ENCODE measurements around the gene DUSP15.

DUSP15 gene

DNA sequence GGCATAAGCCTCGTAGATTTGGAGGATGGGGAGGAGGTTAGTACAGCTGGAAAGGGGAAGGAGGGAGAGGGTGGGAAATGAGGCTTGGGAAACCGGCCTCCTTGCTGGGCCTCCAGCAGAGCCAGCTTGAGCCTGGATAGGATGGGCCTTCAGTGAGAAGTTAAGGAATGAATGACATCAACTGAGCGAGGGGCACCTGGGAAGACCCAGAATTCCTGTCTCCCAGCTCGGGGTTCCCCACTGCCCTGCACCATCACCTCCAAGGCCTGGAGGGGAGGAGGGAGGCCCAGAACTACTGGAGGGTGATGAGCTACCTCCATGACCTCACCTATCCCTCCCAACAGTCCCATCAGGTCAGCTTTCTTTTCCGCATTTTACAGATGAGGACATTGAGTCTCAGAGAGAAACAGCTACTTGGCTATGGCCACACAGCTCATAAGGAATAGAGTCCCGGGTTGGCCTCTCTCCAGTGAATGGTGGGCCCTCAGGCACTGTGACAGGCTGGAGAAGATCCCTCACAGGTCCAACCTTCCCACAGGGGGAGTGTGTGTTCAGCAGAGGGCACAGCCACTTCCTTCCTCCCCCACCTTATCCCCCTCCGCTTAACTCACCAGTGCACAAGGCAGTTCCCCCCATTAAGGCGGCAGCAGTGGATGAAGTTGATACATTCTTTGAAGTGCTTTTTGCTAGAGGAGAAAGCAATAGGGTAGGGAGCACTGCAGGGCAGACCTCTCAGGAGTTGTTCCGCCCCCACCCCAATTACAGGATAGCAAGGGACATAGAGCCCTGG, 6.8 kb downstream of the DUSP15 start:
- H2AFZ ChIP-seq (ENCODE audit: low read depth, low read length), result no peak overlapping the region
- H3K79me2 ChIP-seq (ENCODE audit: low read length), result peaks cover 10% of the 10 kb centered on the region
- H3K27me3 ChIP-seq (ENCODE audit: low read depth, low read length), result peaks cover 20% of the 10 kb centered on the region
- H3K4me1 ChIP-seq (ENCODE audit: low read length), result peaks cover 46% of the 10 kb centered on the region
- TF ChIP-seq, protein P1, sequence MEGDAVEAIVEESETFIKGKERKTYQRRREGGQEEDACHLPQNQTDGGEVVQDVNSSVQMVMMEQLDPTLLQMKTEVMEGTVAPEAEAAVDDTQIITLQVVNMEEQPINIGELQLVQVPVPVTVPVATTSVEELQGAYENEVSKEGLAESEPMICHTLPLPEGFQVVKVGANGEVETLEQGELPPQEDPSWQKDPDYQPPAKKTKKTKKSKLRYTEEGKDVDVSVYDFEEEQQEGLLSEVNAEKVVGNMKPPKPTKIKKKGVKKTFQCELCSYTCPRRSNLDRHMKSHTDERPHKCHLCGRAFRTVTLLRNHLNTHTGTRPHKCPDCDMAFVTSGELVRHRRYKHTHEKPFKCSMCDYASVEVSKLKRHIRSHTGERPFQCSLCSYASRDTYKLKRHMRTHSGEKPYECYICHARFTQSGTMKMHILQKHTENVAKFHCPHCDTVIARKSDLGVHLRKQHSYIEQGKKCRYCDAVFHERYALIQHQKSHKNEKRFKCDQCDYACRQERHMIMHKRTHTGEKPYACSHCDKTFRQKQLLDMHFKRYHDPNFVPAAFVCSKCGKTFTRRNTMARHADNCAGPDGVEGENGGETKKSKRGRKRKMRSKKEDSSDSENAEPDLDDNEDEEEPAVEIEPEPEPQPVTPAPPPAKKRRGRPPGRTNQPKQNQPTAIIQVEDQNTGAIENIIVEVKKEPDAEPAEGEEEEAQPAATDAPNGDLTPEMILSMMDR (IDR thresholded peaks at IDR 0.05; ENCODE audit: low read depth, low read length), result no peak
- TF ChIP-seq EZH2phosphoT487 (IDR thresholded peaks at IDR 0.05; ENCODE audit: low read depth), result no peak
- H3K9ac ChIP-seq (ENCODE audit: low read length), result no peak overlapping the region
- no peak overlapping the region for H3K4me2 ChIP-seq (ENCODE audit: low read length)
- H3K9me3 ChIP-seq (ENCODE audit: insufficient read depth, low read length), result no peaks in the 10 kb centered on the region
- H3K27ac ChIP-seq (ENCODE audit: low read length), result no peak overlapping the region
- no peak overlapping the region for H3K4me3 ChIP-seq (ENCODE audit: low read length)
- H4K20me1 ChIP-seq (ENCODE audit: insufficient read depth, low read length), result peaks cover 5% of the 10 kb centered on the region; the same call in 1 of the 2 replicates
- H3K36me3 ChIP-seq (replicated peaks; ENCODE audit: low read depth, low read length), result peaks cover 49% of the 10 kb centered on the region

DNA sequence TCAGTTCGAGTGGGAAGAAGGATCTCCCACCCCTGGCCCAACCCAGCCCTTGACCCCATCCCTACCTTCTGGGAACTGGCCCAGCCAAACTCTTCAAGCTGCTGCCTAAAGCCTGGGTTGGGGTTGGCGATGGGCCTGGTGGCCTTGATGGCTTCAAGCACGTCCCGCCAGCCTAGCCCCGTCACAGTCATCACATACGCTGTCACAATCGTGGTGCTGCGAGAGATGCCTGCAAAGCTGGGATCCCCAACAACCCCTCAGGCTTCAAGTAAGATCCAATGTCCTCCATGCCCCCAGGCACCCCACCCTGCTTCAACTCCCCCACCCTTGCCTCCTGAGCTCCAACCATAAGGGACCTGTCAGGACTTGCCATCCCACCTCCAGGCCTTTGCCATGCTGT, 7.8 kb downstream of the DUSP15 start:
- Histone ChIP-seq H3K27me3 (ENCODE audit: low read depth, low read length) (peaks cover 24% of the 10 kb centered on the region), H3K4me3 (ENCODE audit: low read length) (no peak overlapping the region), H3K4me1 (ENCODE audit: low read length) (peaks cover 42% of the 10 kb centered on the region), H2AFZ (ENCODE audit: low read depth, low read length) (no peak overlapping the region), H3K9ac (ENCODE audit: low read length) (no peak overlapping the region), H3K27ac (ENCODE audit: low read length) (no peak overlapping the region), H3K4me2 (ENCODE audit: low read length) (no peak overlapping the region), H4K20me1 (ENCODE audit: insufficient read depth, low read length) (peaks cover 5% of the 10 kb centered on the region; the same call in 1 of the 2 replicates), H3K36me3 (replicated peaks; ENCODE audit: low read depth, low read length) (peaks cover 49% of the 10 kb centered on the region), H3K79me2 (ENCODE audit: low read length) (peaks cover 10% of the 10 kb centered on the region), H3K9me3 (ENCODE audit: insufficient read depth, low read length) (no peaks in the 10 kb centered on the region)
- TF ChIP-seq, protein P1 (IDR thresholded peaks at IDR 0.05; ENCODE audit: low read depth, low read length), result no peak
- TF ChIP-seq EZH2phosphoT487 (IDR thresholded peaks at IDR 0.05; ENCODE audit: low read depth), result no peak

DNA sequence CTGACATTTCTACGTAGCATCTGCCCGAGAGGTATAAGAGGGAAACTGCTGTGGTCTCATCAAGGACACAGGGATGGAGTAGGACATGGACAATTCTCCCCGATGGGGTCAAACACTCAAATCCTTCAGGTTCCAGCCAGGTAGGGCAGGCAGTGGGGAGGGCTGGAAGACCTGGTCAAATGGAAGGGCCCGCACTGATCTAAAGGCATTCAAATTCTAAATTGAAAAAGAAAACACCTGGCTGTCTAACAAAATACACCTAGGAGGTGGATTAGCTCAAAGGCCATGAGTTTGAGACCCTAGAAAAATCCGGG, 8.2 kb downstream of the DUSP15 start:
- Histone ChIP-seq H4K20me1 (ENCODE audit: insufficient read depth, low read length) (peaks cover 5% of the 10 kb centered on the region; the same call in 1 of the 2 replicates), H3K4me2 (ENCODE audit: low read length) (peak overlapping the region; percentile 98), H3K4me1 (ENCODE audit: low read length) (peaks cover 38% of the 10 kb centered on the region), H3K27me3 (ENCODE audit: low read depth, low read length) (peaks cover 25% of the 10 kb centered on the region), H3K36me3 (replicated peaks; ENCODE audit: low read depth, low read length) (peaks cover 46% of the 10 kb centered on the region), H3K79me2 (ENCODE audit: low read length) (peaks cover 7% of the 10 kb centered on the region), H3K4me3 (ENCODE audit: low read length) (peak overlapping the region; percentile 81; the same call in 1 of the 2 replicates), H3K9ac (ENCODE audit: low read length) (no peak overlapping the region), H2AFZ (ENCODE audit: low read depth, low read length) (no peak overlapping the region), H3K27ac (ENCODE audit: low read length) (no peak overlapping the region), H3K9me3 (ENCODE audit: insufficient read depth, low read length) (no peaks in the 10 kb centered on the region)
- TF ChIP-seq EZH2phosphoT487 (IDR thresholded peaks at IDR 0.05; ENCODE audit: low read depth), result no peak
- TF ChIP-seq, protein P1 (IDR thresholded peaks at IDR 0.05; ENCODE audit: low read depth, low read length), result no peak

DNA sequence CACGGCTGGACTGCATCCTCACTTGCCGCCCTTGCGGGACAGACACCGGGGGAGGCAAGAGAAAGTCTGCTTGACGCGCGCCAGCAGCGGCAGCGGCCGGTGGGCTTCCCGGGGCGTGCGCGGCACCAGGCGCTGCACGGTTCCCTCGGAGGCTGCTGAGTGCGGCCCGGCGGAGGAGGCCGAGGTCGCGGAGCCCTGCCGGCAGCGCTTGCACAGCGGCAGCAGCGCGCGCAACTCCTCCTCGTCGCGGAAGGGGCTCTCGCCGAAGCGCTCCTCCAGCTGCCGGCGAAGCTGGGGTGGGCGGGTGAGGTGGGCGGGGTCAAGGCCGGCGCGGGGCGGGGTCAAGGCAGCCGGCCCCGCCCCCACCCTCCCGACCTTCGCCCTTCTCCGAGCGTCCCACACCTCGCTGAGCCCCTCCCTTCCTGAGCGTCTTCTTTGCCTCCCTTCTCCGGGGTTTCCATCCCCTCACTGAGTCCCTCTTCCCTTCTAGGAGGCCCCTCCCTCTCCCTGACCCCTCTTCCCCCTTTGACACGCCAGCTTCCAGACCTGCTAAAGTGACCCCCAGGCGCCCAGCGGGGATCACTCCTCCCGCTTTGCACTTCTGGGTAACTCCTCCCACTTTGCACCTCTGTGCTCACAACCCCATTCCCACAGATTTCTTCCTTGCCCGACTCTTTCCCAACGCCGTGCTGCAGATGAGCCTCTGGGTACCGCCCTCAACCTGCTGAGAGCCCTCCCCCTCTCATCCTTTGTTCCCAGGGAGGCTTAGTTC, 8.8 kb downstream of the DUSP15 start:
- peaks cover 33% of the 10 kb centered on the region for H3K4me1 ChIP-seq (ENCODE audit: low read length)
- peak overlapping the region; percentile 81 for H3K4me3 ChIP-seq (ENCODE audit: low read length)
- peaks cover 30% of the 10 kb centered on the region for H3K27me3 ChIP-seq (ENCODE audit: low read depth, low read length)
- peak overlapping the region; percentile 98 for H3K4me2 ChIP-seq (ENCODE audit: low read length)
- peaks cover 41% of the 10 kb centered on the region for H3K36me3 ChIP-seq (replicated peaks; ENCODE audit: low read depth, low read length)
- no peak overlapping the region for H3K27ac ChIP-seq (ENCODE audit: low read length)
- H3K9ac ChIP-seq (ENCODE audit: low read length), result peak overlapping the region; percentile 56
- H3K79me2 ChIP-seq (ENCODE audit: low read length), result 0 out of 2 replicates have a peak, but pooled peaks cover 1% of the 10 kb centered on the region
- no peak overlapping the region for H2AFZ ChIP-seq (ENCODE audit: low read depth, low read length)
- peaks cover 5% of the 10 kb centered on the region; the same call in 1 of the 2 replicates for H4K20me1 ChIP-seq (ENCODE audit: insufficient read depth, low read length)
- TF ChIP-seq EZH2phosphoT487 (IDR thresholded peaks at IDR 0.05; ENCODE audit: low read depth), result no peak
- TF ChIP-seq, protein P1 (IDR thresholded peaks at IDR 0.05; ENCODE audit: low read depth, low read length), result no peak
- no peaks in the 10 kb centered on the region for H3K9me3 ChIP-seq (ENCODE audit: insufficient read depth, low read length)
